Dendritic cell treated with granulocyte-macrophage colony-stimulating factor and Interleukin-4, amounts not matched to agents 40 ng/mL and 50 ng/mL, for 4 days (primary cell): Measurements from ENCODE around the gene RANBP17.
"Not testable (repeated sequence)": the region's sequence is repeated elsewhere in the genome, so short reads cannot be mapped to it uniquely, and the experiment has no call there.

Experiments used
- H3K27ac Mint-ChIP-seq: one replicate; pipeline ENCODE4 v1.8.0; 2022; ENCODE audit warnings: mild to moderate bottlenecking, mixed read lengths
- H3K27me3 Mint-ChIP-seq: one replicate; pipeline ENCODE4 v1.8.0; 2022; ENCODE audit warnings: mild to moderate bottlenecking, mixed read lengths
- H3K36me3 Mint-ChIP-seq: one replicate; pipeline ENCODE4 v1.8.0; 2022; ENCODE audit warnings: low read depth, mixed read lengths
- H3K4me1 Mint-ChIP-seq: one replicate; pipeline ENCODE4 v1.8.0; 2022; ENCODE audit warnings: low read depth, mixed read lengths
- H3K4me3 Mint-ChIP-seq: one replicate; pipeline ENCODE4 v1.8.0; 2022; ENCODE audit warnings: mild to moderate bottlenecking, moderate library complexity, mixed read lengths
- H3K9me3 Mint-ChIP-seq: one replicate; pipeline ENCODE4 v1.8.0; 2022; ENCODE audit warnings: mixed read lengths
- intact Hi-C: fragments of 100-400 bp; cut with micrococcal nuclease; formaldehyde crosslinking; loops from one replicate; pipeline ENCODE4 v1.15.0; 2022

Gene RANBP17

DNA sequence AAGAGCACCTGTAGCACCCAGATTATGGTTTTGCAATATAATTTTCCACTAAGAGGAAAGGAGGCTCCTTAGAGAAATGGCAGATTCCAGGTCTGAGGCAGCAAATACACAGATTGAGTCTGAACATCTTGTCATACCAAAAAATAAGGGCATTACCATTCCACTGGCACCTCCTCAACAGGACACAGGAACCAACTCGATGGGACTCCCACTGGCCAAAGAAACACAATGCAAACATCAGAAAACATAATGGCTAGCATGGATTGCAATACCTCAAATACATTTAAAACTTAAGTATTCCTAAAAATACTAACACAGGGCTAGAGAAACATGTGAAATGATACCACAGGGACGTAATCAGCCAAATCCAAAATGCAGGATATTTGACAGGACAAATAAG, 12.4 kb upstream of the RANBP17 start:
- Mint-ChIP-seq H3K36me3 (no peaks in the 10 kb centered on the region), H3K4me3 (no peak overlapping the region), H3K27ac (no peak overlapping the region), H3K4me1 (no peaks in the 10 kb centered on the region), H3K27me3 (peaks cover 2% of the 10 kb centered on the region), H3K9me3 (no peaks in the 10 kb centered on the region)
- intact Hi-C loops = no loop called here

GRCh38 chr5:170854566-170854965, 7.3 kb upstream of the RANBP17 start:
- Mint-ChIP-seq H3K4me3 (no peak overlapping the region), H3K27me3 (peaks cover 6% of the 10 kb centered on the region), H3K36me3 (no peaks in the 10 kb centered on the region), H3K4me1 (no peaks in the 10 kb centered on the region), H3K27ac (no peak overlapping the region), H3K9me3 (peaks cover 12% of the 10 kb centered on the region)
- intact Hi-C loops = no loop called here

DNA sequence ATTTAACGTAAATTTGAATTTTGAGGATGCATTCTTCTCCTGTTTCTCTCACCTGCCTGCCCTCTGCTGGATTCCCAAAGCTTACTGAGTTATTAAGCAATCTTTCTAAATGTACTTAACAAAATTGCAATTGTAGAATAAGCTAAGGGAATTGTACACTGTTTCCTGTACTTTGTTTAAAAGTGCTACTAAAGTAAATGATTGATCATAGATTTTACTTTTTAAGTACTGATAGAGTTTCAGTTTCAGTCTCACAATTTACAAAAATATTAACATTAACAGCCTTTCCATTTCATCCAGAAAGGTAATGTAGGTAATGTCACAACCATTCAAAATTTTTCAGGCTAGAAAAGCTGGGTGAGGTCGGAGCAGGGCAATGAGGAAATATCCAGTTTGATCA, 4.8 kb upstream of the RANBP17 start:
- no peak overlapping the region for H3K27ac Mint-ChIP-seq
- peaks cover 7% of the 10 kb centered on the region for H3K4me1 Mint-ChIP-seq
- H3K27me3 Mint-ChIP-seq = peaks cover 16% of the 10 kb centered on the region
- H3K36me3 Mint-ChIP-seq = peaks cover 14% of the 10 kb centered on the region
- peaks cover 32% of the 10 kb centered on the region for H3K9me3 Mint-ChIP-seq
- H3K4me3 Mint-ChIP-seq = no peak overlapping the region
- intact Hi-C loops = no loop called here

DNA sequence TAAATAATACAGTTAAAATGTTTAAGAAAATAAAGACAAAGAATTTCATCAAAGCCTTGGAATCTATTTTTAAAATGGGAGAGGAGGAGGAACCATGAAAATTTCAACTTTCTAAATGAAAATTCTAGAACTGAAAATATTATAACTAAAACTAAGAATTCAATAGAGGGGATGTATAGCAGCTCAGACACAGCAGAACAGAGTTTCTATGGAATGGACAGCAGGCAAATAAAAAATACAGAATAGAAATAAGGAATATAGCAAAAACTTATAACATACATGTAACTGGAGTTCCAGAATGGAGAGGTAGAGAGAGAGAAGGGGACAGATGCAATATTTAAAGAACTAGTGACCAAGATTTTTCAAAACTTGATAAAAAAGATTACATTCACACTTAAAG, 1.4 kb upstream of the RANBP17 start:
- Mint-ChIP-seq H3K9me3 (peaks cover 32% of the 10 kb centered on the region), H3K36me3 (peaks cover 14% of the 10 kb centered on the region), H3K27ac (no peak overlapping the region), H3K4me3 (no peak overlapping the region), H3K4me1 (peaks cover 19% of the 10 kb centered on the region), H3K27me3 (peaks cover 33% of the 10 kb centered on the region)
- intact Hi-C loops = no loop called here

- intact Hi-C loops = no loop called here
- Mint-ChIP-seq H3K4me1 (peaks cover 19% of the 10 kb centered on the region), H3K27me3 (peaks cover 33% of the 10 kb centered on the region), H3K27ac (no peak overlapping the region), H3K9me3 (peaks cover 32% of the 10 kb centered on the region), H3K36me3 (peaks cover 14% of the 10 kb centered on the region), H3K4me3 (peak overlapping the region; percentile 72)
Observed at GRCh38 chr5:170860818-170861666, 776 bp upstream of the RANBP17 start.

GRCh38 chr5:170861667-170861916, 226 bp upstream of the RANBP17 start:
- Mint-ChIP-seq H3K9me3 (peaks cover 32% of the 10 kb centered on the region), H3K4me1 (peaks cover 19% of the 10 kb centered on the region), H3K36me3 (peaks cover 14% of the 10 kb centered on the region), H3K27me3 (peaks cover 33% of the 10 kb centered on the region), H3K27ac (no peak overlapping the region), H3K4me3 (peak overlapping the region; percentile 72)
- intact Hi-C loops = no loop called here

DNA sequence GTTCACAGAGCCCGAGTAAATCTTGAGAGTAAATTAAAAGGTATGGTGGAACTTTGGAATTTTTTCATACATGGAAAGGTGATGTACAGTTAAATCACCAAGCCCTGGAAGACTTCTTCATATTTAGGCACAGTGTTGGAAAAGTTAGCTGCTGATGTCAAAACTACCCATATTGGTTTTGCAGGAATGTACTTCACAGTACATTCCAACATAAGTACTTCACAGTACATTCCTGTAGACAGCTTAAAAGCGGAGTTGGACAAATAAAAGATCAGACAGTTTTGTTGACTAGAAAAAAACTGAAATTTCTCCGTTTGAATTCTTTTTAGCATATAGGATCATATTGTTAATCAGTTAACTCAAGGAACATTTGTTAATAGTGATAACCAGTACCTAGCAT, 1.8 kb downstream of the RANBP17 start:
- peaks cover 31% of the 10 kb centered on the region for H3K27me3 Mint-ChIP-seq
- H3K27ac Mint-ChIP-seq = no peak overlapping the region

GRCh38 chr5:170865622-170866021, 3.8 kb downstream of the RANBP17 start:
- peaks cover 11% of the 10 kb centered on the region for H3K36me3 Mint-ChIP-seq
- H3K4me3 Mint-ChIP-seq = no peak overlapping the region
- intact Hi-C loops = no loop called here

More for the DNA sequence above, 1.8 kb downstream of the RANBP17 start:
- peaks cover 19% of the 10 kb centered on the region for H3K4me1 Mint-ChIP-seq
- intact Hi-C loops = no loop called here
- peaks cover 14% of the 10 kb centered on the region for H3K36me3 Mint-ChIP-seq
- H3K9me3 Mint-ChIP-seq = peaks cover 29% of the 10 kb centered on the region
- no peak overlapping the region for H3K4me3 Mint-ChIP-seq

GRCh38 chr5:170867825-170868224, 6.0 kb downstream of the RANBP17 start:
- H3K27me3 Mint-ChIP-seq = peaks cover 10% of the 10 kb centered on the region
- peaks cover 5% of the 10 kb centered on the region for H3K4me1 Mint-ChIP-seq
- intact Hi-C loops = no loop called here
- H3K4me3 Mint-ChIP-seq = no peak overlapping the region
- H3K9me3 Mint-ChIP-seq = peaks cover 13% of the 10 kb centered on the region
- H3K36me3 Mint-ChIP-seq = no peaks in the 10 kb centered on the region
- H3K27ac Mint-ChIP-seq = no peak overlapping the region

More at GRCh38 chr5:170865622-170866021, 3.8 kb downstream of the RANBP17 start:
- H3K9me3 Mint-ChIP-seq = peaks cover 12% of the 10 kb centered on the region
- H3K27me3 Mint-ChIP-seq = peaks cover 26% of the 10 kb centered on the region
- H3K27ac Mint-ChIP-seq = no peak overlapping the region
- peaks cover 19% of the 10 kb centered on the region for H3K4me1 Mint-ChIP-seq

- H3K4me1 Mint-ChIP-seq, intact Hi-C loops, H3K27ac Mint-ChIP-seq, H3K27me3 Mint-ChIP-seq, H3K4me3 Mint-ChIP-seq, H3K36me3 Mint-ChIP-seq: not testable (repeated sequence)
- H3K9me3 Mint-ChIP-seq = peaks cover 31% of the 10 kb centered on the region
Observed at GRCh38 chr5:170870390-170870789, 8.6 kb downstream of the RANBP17 start.

DNA sequence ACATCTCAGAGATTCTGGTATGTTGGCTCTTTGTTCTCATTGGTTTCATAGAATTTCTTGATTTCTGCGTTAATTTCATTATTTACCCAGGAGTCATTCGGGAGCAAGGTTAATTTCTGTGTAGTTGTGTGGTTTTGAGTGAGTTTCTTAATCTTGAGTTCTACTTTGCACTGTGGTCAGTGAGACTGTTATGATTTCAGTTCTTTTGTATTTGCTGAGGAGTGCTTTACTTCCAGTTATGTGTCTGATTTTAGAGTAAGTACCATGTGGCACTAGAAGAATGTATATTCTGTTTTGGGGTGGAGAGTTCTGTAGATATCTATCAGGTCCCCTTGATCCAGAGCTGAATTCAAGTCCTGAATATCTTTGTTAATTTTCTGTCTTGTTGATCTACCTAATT, 12.2 kb downstream of the RANBP17 start:
- intact Hi-C loops = no loop called here
- no peak overlapping the region for H3K4me3 Mint-ChIP-seq
- H3K27ac Mint-ChIP-seq = no peak overlapping the region
- no peaks in the 10 kb centered on the region for H3K27me3 Mint-ChIP-seq
- peaks cover 42% of the 10 kb centered on the region for H3K9me3 Mint-ChIP-seq
- H3K4me1 Mint-ChIP-seq = no peaks in the 10 kb centered on the region
- no peaks in the 10 kb centered on the region for H3K36me3 Mint-ChIP-seq

GRCh38 chr5:170875811-170876210, 14.0 kb downstream of the RANBP17 start:
- peaks cover 42% of the 10 kb centered on the region for H3K9me3 Mint-ChIP-seq
- H3K36me3 Mint-ChIP-seq = no peaks in the 10 kb centered on the region
- H3K27ac Mint-ChIP-seq = no peak overlapping the region
- intact Hi-C loops = no loop called here
- H3K27me3 Mint-ChIP-seq = no peaks in the 10 kb centered on the region
- H3K4me1 Mint-ChIP-seq = no peaks in the 10 kb centered on the region
- no peak overlapping the region for H3K4me3 Mint-ChIP-seq

GRCh38 chr5:170880084-170880483, 18.3 kb downstream of the RANBP17 start:
- Mint-ChIP-seq H3K27ac (no peak overlapping the region), H3K4me1 (no peaks in the 10 kb centered on the region), H3K36me3 (no peaks in the 10 kb centered on the region), H3K27me3 (no peaks in the 10 kb centered on the region), H3K9me3 (peaks cover 14% of the 10 kb centered on the region), H3K4me3 (no peak overlapping the region)
- intact Hi-C loops = no loop called here

DNA sequence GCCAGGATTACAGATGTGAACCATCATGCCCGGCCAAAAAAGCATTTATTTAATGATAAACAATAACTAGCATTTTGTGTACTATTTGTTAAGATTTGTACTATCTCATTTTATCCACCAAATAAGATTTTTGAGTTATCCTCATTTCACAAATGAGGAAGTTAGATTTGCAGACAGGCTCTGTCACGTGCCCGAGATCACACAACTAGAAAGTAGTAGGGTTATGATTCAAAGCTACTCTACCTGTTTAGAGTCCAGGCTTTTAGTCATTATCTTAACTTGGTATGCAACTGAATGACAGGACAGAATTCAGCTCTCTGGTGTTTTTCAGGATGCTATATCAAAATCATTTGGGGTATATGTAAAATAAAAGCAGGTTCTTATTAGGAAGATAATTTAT, 20.5 kb downstream of the RANBP17 start:
- H3K9me3 Mint-ChIP-seq = no peaks in the 10 kb centered on the region
- intact Hi-C loops = no loop called here

GRCh38 chr5:170885256-170885655, 23.4 kb downstream of the RANBP17 start:
- Mint-ChIP-seq H3K27ac (no peak overlapping the region), H3K36me3 (no peaks in the 10 kb centered on the region)
- intact Hi-C loops = no loop called here

More for the DNA sequence above, 20.5 kb downstream of the RANBP17 start:
- Mint-ChIP-seq H3K4me1 (no peaks in the 10 kb centered on the region), H3K27me3 (no peaks in the 10 kb centered on the region), H3K4me3 (no peak overlapping the region), H3K36me3 (no peaks in the 10 kb centered on the region), H3K27ac (no peak overlapping the region)

More at GRCh38 chr5:170885256-170885655, 23.4 kb downstream of the RANBP17 start:
- Mint-ChIP-seq H3K9me3 (no peaks in the 10 kb centered on the region), H3K4me3 (no peak overlapping the region), H3K4me1 (no peaks in the 10 kb centered on the region), H3K27me3 (no peaks in the 10 kb centered on the region)
